Erythroblast (primary cell): ENCODE results near the gene ZIM2.

ENCODE experiments used
- GATA1 ChIP-seq: IDR thresholded peaks from 2 replicates; pipeline ENCODE4 v1.6.1; 2011; ENCODE audit warnings: low read depth, mild to moderate bottlenecking, control low read depth, low read length, moderate library complexity
- POLR2A ChIP-seq: IDR thresholded peaks from 2 replicates; pipeline ENCODE4 v1.6.1; 2011; ENCODE audit warnings: mild to moderate bottlenecking, low read length

GRCh38 chr19:56848166-56848565 lies 7.6 kb upstream of the ZIM2 start:
- TF ChIP-seq POLR2A, result no peak
- no peak for TF ChIP-seq GATA1
